Activated naive CD8-positive, alpha-beta T cell treated with anti-CD3 and anti-CD28 coated beads, Interleukin-2, amount 50 U/mL, for 24 hours (primary cell): ENCODE data around the gene YOD1.

Source experiments
- ATAC-seq: fragments of 150-1000 bp; cut with Tn5 transposase; one replicate; pipeline ENCODE4 v1.10.0; 2021
- DNase-seq: peaks from one replicate; pipeline ENCODE4 v3.0.0; 2021
- H3K27ac Mint-ChIP-seq: one replicate; pipeline ENCODE4 v1.8.0; 2021; ENCODE audit warnings: mild to moderate bottlenecking, mixed read lengths
- H3K27me3 Mint-ChIP-seq: one replicate; pipeline ENCODE4 v1.8.0; 2021; ENCODE audit warnings: mixed read lengths
- H3K36me3 Mint-ChIP-seq: one replicate; pipeline ENCODE4 v1.8.0; 2021; ENCODE audit warnings: low read depth, mixed read lengths
- H3K4me1 Mint-ChIP-seq: one replicate; pipeline ENCODE4 v1.8.0; 2021; ENCODE audit warnings: mixed read lengths
- H3K4me3 Mint-ChIP-seq: one replicate; pipeline ENCODE4 v1.8.0; 2021; ENCODE audit warnings: mild to moderate bottlenecking, moderate library complexity, mixed read lengths
- H3K9me3 Mint-ChIP-seq: one replicate; pipeline ENCODE4 v1.8.0; 2021; ENCODE audit warnings: mixed read lengths

Gene YOD1

GRCh38 chr1:207004931-207005830 lies 45.8 kb downstream of the YOD1 start:
- DNase-seq (peak; percentile 42), ATAC-seq (peak; percentile 69)
- Mint-ChIP-seq H3K27me3 (peaks cover 6% of the 10 kb centered on the region), H3K4me3 (no peak overlapping the region), H3K36me3 (no peaks in the 10 kb centered on the region), H3K27ac (no peak overlapping the region), H3K9me3 (no peaks in the 10 kb centered on the region), H3K4me1 (no peaks in the 10 kb centered on the region)

GRCh38 chr1:207003210-207003609 lies 47.8 kb downstream of the YOD1 start:
- H3K27me3 Mint-ChIP-seq, result peaks cover 6% of the 10 kb centered on the region
- no peak for ATAC-seq

GRCh38 chr1:207002724-207003146 lies 48.3 kb downstream of the YOD1 start:
- Mint-ChIP-seq H3K36me3 (no peaks in the 10 kb centered on the region), H3K9me3 (no peaks in the 10 kb centered on the region), H3K27ac (no peak overlapping the region), H3K4me1 (no peaks in the 10 kb centered on the region), H3K27me3 (peaks cover 6% of the 10 kb centered on the region), H3K4me3 (no peak overlapping the region)
- ATAC-seq (no peak), DNase-seq (no peak)

More at GRCh38 chr1:207003210-207003609, 47.8 kb downstream of the YOD1 start:
- DNase-seq, result no peak
- Mint-ChIP-seq H3K27ac (no peak overlapping the region), H3K36me3 (no peaks in the 10 kb centered on the region), H3K4me1 (no peaks in the 10 kb centered on the region), H3K9me3 (no peaks in the 10 kb centered on the region), H3K4me3 (no peak overlapping the region)

GRCh38 chr1:207001492-207002245 lies 49.3 kb downstream of the YOD1 start:
- DNase-seq (no peak), ATAC-seq (no peak)
- Mint-ChIP-seq H3K4me1 (no peaks in the 10 kb centered on the region), H3K9me3 (no peaks in the 10 kb centered on the region), H3K36me3 (no peaks in the 10 kb centered on the region), H3K27me3 (peaks cover 3% of the 10 kb centered on the region), H3K4me3 (no peak overlapping the region), H3K27ac (no peak overlapping the region)

GRCh38 chr1:207000651-207001291 lies 50.2 kb downstream of the YOD1 start:
- Mint-ChIP-seq H3K36me3 (no peaks in the 10 kb centered on the region), H3K9me3 (no peaks in the 10 kb centered on the region), H3K4me3 (no peak overlapping the region), H3K4me1 (no peaks in the 10 kb centered on the region), H3K27me3 (peaks cover 3% of the 10 kb centered on the region), H3K27ac (no peak overlapping the region)
- ATAC-seq (no peak), DNase-seq (no peak)

GRCh38 chr1:206998816-206999215 lies 52.2 kb downstream of the YOD1 start:
- no peak overlapping the region for H3K27ac Mint-ChIP-seq
- ATAC-seq (no peak), DNase-seq (no peak)
- peaks cover 2% of the 10 kb centered on the region for H3K27me3 Mint-ChIP-seq
- no peaks in the 10 kb centered on the region for H3K36me3 Mint-ChIP-seq
- no peak overlapping the region for H3K4me3 Mint-ChIP-seq
- H3K9me3 Mint-ChIP-seq, result no peaks in the 10 kb centered on the region
- H3K4me1 Mint-ChIP-seq, result no peaks in the 10 kb centered on the region
